Natural killer cell (primary cell): ENCODE results near the gene AGGF1. TPM values are rescaled to one million over a fixed set of nuclear protein-coding genes. Genes with fewer than 3 reads are reported as not detected.
A peak's percentile ranks its signal among the peaks of the same experiment; 100 is the strongest.

Source experiments
- ATAC-seq, 3 donors: fragments of 150-1000 bp in 2 of 3; fragments of 200-7000 bp in 1 of 3; cut with Tn5 transposase; 1 replicate in 1 of 3; 2 replicates in 2 of 3; pipeline ENCODE4 v1.10.0; 2021; ENCODE audit warnings: mild to moderate bottlenecking in 2 of 3, moderate library complexity in 2 of 3
- DNase-seq, 2 donors: peaks; one replicate each; pipeline versions ENCODE4 v3.0.0 to v3.0.0-alpha.2; 2013 to 2021; ENCODE audit warnings: mixed read lengths in 1 of 2
- H3K27ac ChIP-seq: one replicate; pipeline ENCODE4 v1.5.1; 2013; ENCODE audit warnings: mild to moderate bottlenecking, low read length
- H3K27me3 ChIP-seq: one replicate; pipeline ENCODE4 v1.6.1; 2013; ENCODE audit warnings: low read length; ENCODE audit not compliant: control insufficient read depth, insufficient read depth
- H3K36me3 ChIP-seq: one replicate; pipeline ENCODE4 v1.6.1; 2013; ENCODE audit warnings: low read length; ENCODE audit not compliant: control insufficient read depth, insufficient read depth
- H3K4me1 ChIP-seq: one replicate; pipeline ENCODE4 v1.6.1; 2013; ENCODE audit warnings: low read length; ENCODE audit not compliant: control insufficient read depth, insufficient read depth
- H3K4me3 ChIP-seq: one replicate; pipeline ENCODE4 v1.5.1; 2013; ENCODE audit warnings: low read length
- H3K9me3 ChIP-seq: one replicate; pipeline ENCODE4 v1.6.1; 2013; ENCODE audit warnings: low read length; ENCODE audit not compliant: control insufficient read depth, insufficient read depth
- H3K27ac Mint-ChIP-seq, 2 donors: one replicate each; pipeline ENCODE4 v1.8.0; 2022; ENCODE audit warnings: mild to moderate bottlenecking in 2 of 2, mixed read lengths in 2 of 2, moderate library complexity in 1 of 2
- H3K27me3 Mint-ChIP-seq, 2 donors: one replicate each; pipeline ENCODE4 v1.8.0; 2022; ENCODE audit warnings: low read depth in 2 of 2, mixed read lengths in 2 of 2
- H3K36me3 Mint-ChIP-seq: one replicate; pipeline ENCODE4 v1.8.0; 2022; ENCODE audit warnings: mixed read lengths
- H3K4me1 Mint-ChIP-seq, 2 donors: one replicate each; pipeline ENCODE4 v1.8.0; 2022; ENCODE audit warnings: mixed read lengths in 2 of 2
- H3K4me3 Mint-ChIP-seq: one replicate; pipeline ENCODE4 v1.8.0; 2022; ENCODE audit warnings: mild to moderate bottlenecking, moderate library complexity, mixed read lengths
- H3K9me3 Mint-ChIP-seq, 2 donors: one replicate each; pipeline ENCODE4 v1.8.0; 2022; ENCODE audit warnings: mixed read lengths in 2 of 2
- CTCF ChIP-seq: fragments of 200-600 bp; IDR thresholded peaks from one replicate; pipeline ENCODE4 v1.8.0; 2022; ENCODE audit warnings: antibody characterized with exemption
- WGBS: methylation state at CpG from one replicate; pipeline ENCODE4 v1.1.7; 2013; ENCODE audit warnings: missing lambda C conversion rate; ENCODE audit not compliant: insufficient coverage; 5-methylcytosine and 5-hydroxymethylcytosine counted together
- intact Hi-C: fragments of 100-400 bp; cut with micrococcal nuclease; formaldehyde crosslinking; loops from one replicate; pipeline ENCODE4 v1.14.2; 2022
- total RNA-seq, 4 donors: library from RNA; stranded (reverse); fragments of 120-200 nt in 1 of 4; gene quantifications; one replicate each; pipeline versions ENCODE4 v1.2.3 to v1.2.4, GENCODE V29; 2013 to 2022

Gene AGGF1, protein sequence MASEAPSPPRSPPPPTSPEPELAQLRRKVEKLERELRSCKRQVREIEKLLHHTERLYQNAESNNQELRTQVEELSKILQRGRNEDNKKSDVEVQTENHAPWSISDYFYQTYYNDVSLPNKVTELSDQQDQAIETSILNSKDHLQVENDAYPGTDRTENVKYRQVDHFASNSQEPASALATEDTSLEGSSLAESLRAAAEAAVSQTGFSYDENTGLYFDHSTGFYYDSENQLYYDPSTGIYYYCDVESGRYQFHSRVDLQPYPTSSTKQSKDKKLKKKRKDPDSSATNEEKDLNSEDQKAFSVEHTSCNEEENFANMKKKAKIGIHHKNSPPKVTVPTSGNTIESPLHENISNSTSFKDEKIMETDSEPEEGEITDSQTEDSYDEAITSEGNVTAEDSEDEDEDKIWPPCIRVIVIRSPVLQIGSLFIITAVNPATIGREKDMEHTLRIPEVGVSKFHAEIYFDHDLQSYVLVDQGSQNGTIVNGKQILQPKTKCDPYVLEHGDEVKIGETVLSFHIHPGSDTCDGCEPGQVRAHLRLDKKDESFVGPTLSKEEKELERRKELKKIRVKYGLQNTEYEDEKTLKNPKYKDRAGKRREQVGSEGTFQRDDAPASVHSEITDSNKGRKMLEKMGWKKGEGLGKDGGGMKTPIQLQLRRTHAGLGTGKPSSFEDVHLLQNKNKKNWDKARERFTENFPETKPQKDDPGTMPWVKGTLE
- total RNA-seq = 10 to 100 TPM; 13.0 to 22.6 (median 15.0) TPM
- total RNA-seq (2013) = 34.9 TPM

DNA sequence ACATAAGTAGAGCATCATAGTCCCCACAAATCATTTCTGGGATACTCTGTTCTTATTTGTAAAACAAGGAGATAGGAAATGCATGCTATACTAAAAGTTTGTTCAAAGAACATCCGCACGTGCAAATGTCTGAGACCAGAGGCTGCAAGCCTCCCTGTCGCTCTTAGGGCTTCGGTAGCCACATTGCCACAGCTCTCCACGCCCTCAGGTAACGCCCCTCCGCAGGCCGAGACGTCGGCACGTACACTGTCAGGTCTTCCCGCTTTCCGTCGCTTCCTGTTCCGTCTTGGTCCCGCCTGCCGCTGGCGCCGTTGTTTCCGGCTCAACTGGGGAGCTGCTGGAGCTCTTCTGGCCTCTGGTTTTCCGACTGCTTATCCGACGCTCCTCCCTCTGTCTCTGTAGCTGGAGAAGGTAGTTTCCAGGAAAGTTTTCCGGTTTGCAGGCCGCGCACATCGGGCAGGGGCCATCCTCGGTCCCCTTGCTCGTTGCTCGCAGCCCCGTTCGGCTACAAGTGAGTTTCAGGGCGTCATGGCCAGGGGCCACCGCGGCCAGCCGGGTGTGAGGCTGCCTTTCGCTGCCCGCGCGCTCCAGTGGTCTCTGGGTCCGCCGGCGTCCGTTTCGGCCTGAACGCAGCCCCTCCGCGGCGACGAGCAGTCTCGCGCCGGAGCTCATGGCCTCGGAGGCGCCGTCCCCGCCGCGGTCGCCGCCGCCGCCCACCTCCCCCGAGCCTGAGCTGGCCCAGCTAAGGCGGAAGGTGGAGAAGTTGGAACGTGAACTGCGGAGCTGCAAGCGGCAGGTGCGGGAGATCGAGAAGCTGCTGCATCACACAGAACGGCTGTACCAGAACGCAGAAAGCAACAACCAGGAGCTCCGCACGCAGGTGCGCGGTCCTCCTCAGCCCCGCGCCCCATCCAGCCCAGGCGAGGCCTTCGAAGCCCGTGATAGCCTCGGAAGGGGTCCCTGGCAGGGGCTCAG lies at the start of gene AGGF1:
Gene AGGF1, plus strand, starts transcription at position 308 of the 975 bp plus-strand sequence. Its CDS starts 363 bp downstream, at position 671.
- ATAC-seq = peak; percentile 96 to 98 (median 97)
- H3K36me3 ChIP-seq = no peaks in the 10 kb centered on the region
- H3K4me3 ChIP-seq = peak within 1 kb of the TSS; percentile 85
- no peak for TF ChIP-seq CTCF
- peak within 1 kb of the TSS; percentile 72 for H3K27ac ChIP-seq
- Mint-ChIP-seq H3K36me3 (peaks cover 7% of the 10 kb centered on the region), H3K27ac (peak within 1 kb of the TSS; percentile 86 to 91), H3K27me3 (peaks cover 15 to 16% of the 10 kb centered on the region in 2 donors), H3K9me3 (peaks cover 3 to 8% of the 10 kb centered on the region in 2 donors), H3K4me1 (peaks cover 20 to 33% of the 10 kb centered on the region in 2 donors), H3K4me3 (peak within 1 kb of the TSS; percentile 95)
- intact Hi-C loops = no loop called here
- H3K27me3 ChIP-seq = no peaks in the 10 kb centered on the region
- peaks cover 14% of the 10 kb centered on the region for H3K4me1 ChIP-seq
- WGBS = under 1% methylated on average over 82 of the region's 82 CpGs
- peaks cover 10% of the 10 kb centered on the region for H3K9me3 ChIP-seq
- peak; percentile 72 to 95 for DNase-seq

- Mint-ChIP-seq H3K4me1 (no peaks in the 10 kb centered on the region), H3K27ac (no peak overlapping the region), H3K4me3 (no peak overlapping the region), H3K9me3 (no peaks in the 10 kb centered on the region), H3K36me3 (no peaks in the 10 kb centered on the region), H3K27me3 (peaks cover 2 to 8% of the 10 kb centered on the region in 2 donors)
- no peak for ATAC-seq
- H3K27me3 ChIP-seq = no peaks in the 10 kb centered on the region
- 88% methylated on average over 7 of the region's 8 CpGs for WGBS
- no peaks in the 10 kb centered on the region for H3K9me3 ChIP-seq
- H3K4me1 ChIP-seq = no peaks in the 10 kb centered on the region
- no peak for TF ChIP-seq CTCF
- H3K4me3 ChIP-seq = no peak overlapping the region
- H3K36me3 ChIP-seq = no peaks in the 10 kb centered on the region
- intact Hi-C loops = no loop called here
- H3K27ac ChIP-seq = no peak overlapping the region
- DNase-seq = no peak
These were observed 49.6 kb upstream of the AGGF1 start for GRCh38 chr5:76980518-76981144.

GRCh38 chr5:76982450-76982849 lies 47.8 kb upstream of the AGGF1 start:
- no peak overlapping the region for H3K4me3 ChIP-seq
- H3K9me3 Mint-ChIP-seq = no peaks in the 10 kb centered on the region
- no peaks in the 10 kb centered on the region for H3K4me1 ChIP-seq
- H3K36me3 ChIP-seq = no peaks in the 10 kb centered on the region
- DNase-seq (no peak), ATAC-seq (no peak)
- 80% methylated on average over 1 of the region's 2 CpGs for WGBS
- H3K27me3 Mint-ChIP-seq = peaks cover 2 to 5% of the 10 kb centered on the region in 2 donors
- no peak for TF ChIP-seq CTCF
- no peak overlapping the region for H3K4me3 Mint-ChIP-seq
- no peak overlapping the region for H3K27ac Mint-ChIP-seq
- H3K4me1 Mint-ChIP-seq = no peaks in the 10 kb centered on the region
- no peak overlapping the region for H3K27ac ChIP-seq
- H3K36me3 Mint-ChIP-seq = no peaks in the 10 kb centered on the region
- no peaks in the 10 kb centered on the region for H3K9me3 ChIP-seq
- intact Hi-C loops = no loop called here
- H3K27me3 ChIP-seq = no peaks in the 10 kb centered on the region
